Measurements from ENCODE around the gene OR52E4. TPM values are rescaled to one million over a fixed set of nuclear protein-coding genes. Genes with fewer than 3 reads are reported as not detected.

The OR52E4 gene
- total and polyA plus RNA-seq, 2 experiments from 2014 or later, result not detected

DNA sequence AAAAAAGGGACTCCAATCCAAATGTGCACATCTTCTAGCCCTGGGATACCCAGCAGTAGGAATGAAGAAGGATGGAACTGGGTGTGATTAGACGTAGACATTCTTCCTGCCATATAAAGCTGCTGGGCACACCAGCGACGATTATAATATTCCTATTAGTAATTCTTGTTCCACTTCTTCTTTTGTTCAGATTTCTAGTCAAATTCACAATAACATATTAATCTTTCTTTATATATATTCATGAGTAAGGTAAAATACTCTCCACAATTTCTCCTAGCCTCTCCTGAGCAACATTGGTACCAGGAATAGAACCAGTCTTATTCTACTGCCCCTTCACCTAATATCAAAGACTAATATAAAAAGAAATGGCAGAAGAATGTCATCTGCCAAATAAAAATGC is 22.8 kb upstream of the OR52E4 start, which contains the start of gene OR52E8 (continued):
- TF ChIP-seq, protein P1, sequence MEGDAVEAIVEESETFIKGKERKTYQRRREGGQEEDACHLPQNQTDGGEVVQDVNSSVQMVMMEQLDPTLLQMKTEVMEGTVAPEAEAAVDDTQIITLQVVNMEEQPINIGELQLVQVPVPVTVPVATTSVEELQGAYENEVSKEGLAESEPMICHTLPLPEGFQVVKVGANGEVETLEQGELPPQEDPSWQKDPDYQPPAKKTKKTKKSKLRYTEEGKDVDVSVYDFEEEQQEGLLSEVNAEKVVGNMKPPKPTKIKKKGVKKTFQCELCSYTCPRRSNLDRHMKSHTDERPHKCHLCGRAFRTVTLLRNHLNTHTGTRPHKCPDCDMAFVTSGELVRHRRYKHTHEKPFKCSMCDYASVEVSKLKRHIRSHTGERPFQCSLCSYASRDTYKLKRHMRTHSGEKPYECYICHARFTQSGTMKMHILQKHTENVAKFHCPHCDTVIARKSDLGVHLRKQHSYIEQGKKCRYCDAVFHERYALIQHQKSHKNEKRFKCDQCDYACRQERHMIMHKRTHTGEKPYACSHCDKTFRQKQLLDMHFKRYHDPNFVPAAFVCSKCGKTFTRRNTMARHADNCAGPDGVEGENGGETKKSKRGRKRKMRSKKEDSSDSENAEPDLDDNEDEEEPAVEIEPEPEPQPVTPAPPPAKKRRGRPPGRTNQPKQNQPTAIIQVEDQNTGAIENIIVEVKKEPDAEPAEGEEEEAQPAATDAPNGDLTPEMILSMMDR (conservative IDR thresholded peaks at IDR 0.05; ENCODE audit: low read depth in 2 of 2), result no peak
- no peak for TF ChIP-seq NANOG (IDR thresholded peaks at IDR 0.05; ENCODE audit: borderline replicate concordance)
- TF ChIP-seq ZNF114 (CRISPR knock-in tag; IDR thresholded peaks at IDR 0.05), result no peak
- TF ChIP-seq, protein P2, sequence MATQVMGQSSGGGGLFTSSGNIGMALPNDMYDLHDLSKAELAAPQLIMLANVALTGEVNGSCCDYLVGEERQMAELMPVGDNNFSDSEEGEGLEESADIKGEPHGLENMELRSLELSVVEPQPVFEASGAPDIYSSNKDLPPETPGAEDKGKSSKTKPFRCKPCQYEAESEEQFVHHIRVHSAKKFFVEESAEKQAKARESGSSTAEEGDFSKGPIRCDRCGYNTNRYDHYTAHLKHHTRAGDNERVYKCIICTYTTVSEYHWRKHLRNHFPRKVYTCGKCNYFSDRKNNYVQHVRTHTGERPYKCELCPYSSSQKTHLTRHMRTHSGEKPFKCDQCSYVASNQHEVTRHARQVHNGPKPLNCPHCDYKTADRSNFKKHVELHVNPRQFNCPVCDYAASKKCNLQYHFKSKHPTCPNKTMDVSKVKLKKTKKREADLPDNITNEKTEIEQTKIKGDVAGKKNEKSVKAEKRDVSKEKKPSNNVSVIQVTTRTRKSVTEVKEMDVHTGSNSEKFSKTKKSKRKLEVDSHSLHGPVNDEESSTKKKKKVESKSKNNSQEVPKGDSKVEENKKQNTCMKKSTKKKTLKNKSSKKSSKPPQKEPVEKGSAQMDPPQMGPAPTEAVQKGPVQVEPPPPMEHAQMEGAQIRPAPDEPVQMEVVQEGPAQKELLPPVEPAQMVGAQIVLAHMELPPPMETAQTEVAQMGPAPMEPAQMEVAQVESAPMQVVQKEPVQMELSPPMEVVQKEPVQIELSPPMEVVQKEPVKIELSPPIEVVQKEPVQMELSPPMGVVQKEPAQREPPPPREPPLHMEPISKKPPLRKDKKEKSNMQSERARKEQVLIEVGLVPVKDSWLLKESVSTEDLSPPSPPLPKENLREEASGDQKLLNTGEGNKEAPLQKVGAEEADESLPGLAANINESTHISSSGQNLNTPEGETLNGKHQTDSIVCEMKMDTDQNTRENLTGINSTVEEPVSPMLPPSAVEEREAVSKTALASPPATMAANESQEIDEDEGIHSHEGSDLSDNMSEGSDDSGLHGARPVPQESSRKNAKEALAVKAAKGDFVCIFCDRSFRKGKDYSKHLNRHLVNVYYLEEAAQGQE (IDR thresholded peaks at IDR 0.05; ENCODE audit: unreplicated experiment), result no peak

DNA sequence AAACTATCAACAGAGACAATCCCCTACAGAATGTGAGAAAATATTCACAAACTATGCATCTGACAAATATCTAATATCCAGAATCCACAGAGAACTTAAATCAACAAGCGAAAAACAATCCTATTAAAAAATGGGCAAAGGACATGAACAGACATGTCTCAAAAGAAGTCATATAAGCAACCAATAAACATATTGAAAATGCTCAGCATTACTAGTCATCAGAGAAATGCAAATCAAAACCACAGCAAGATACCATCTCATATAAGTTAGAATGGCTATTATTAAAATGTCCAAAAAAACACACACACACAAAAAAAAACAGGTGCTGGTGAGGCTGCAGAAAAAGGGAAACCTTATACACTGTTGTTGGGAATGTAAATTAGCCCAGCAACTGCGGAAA is 14.6 kb upstream of the OR52E4 start:
- Mint-ChIP-seq H3K36me3 (ENCODE audit: low read depth) (peaks cover 3% of the 10 kb centered on the region; the same call in 1 of the 3 replicates), H3K4me3 (no peak overlapping the region), H3K27me3 (ENCODE audit: insufficient read depth, low read depth, poor library complexity) (peaks cover 2% of the 10 kb centered on the region), H3K27ac (no peak overlapping the region), H3K9me3 (peaks cover 11% of the 10 kb centered on the region), H3K4me1 (no peaks in the 10 kb centered on the region)
- no peaks in the 10 kb centered on the region for H3F3A ChIP-seq (replicated peaks; ENCODE audit: low read depth)
- H3K27ac ChIP-seq (ENCODE audit: low read depth), result no peak overlapping the region
- no peak for DNase-seq (ENCODE audit: low spot score)
- no peaks in the 10 kb centered on the region for H3K9me2 ChIP-seq (ENCODE audit: insufficient read depth)
- H3K27me3 ChIP-seq (ENCODE audit: insufficient read depth), result no peaks in the 10 kb centered on the region
- no peaks in the 10 kb centered on the region for H3K36me3 ChIP-seq (ENCODE audit: insufficient read depth)
- no peaks in the 10 kb centered on the region for H4K20me1 ChIP-seq (replicated peaks; ENCODE audit: insufficient read depth)
- no peaks in the 10 kb centered on the region for H3K79me2 ChIP-seq (replicated peaks; ENCODE audit: insufficient read depth)
- no peak overlapping the region for H3K4me2 ChIP-seq
- H3K4me3 ChIP-seq, result no peak overlapping the region
- no peaks in the 10 kb centered on the region for H3K4me1 ChIP-seq (ENCODE audit: insufficient read depth)
- no peak overlapping the region for H2AFZ ChIP-seq
- no peak for ATAC-seq
- TF ChIP-seq EZH2phosphoT487 (IDR thresholded peaks at IDR 0.05; ENCODE audit: unreplicated experiment) (no peak), POLR2AphosphoS5 (IDR thresholded peaks at IDR 0.05; ENCODE audit: low read depth) (no peak), ZNF114 (CRISPR knock-in tag; IDR thresholded peaks at IDR 0.05) (no peak), ZNF331 (CRISPR knock-in tag; IDR thresholded peaks at IDR 0.05; ENCODE audit: low read depth) (no peak), CREB1 (CRISPR knock-in tag; IDR thresholded peaks at IDR 0.05; ENCODE audit: low read depth) (no peak)
- TF ChIP-seq, protein P1 (conservative IDR thresholded peaks at IDR 0.05; ENCODE audit: low read depth in 2 of 2), result no peak
- TF ChIP-seq, protein P3, sequence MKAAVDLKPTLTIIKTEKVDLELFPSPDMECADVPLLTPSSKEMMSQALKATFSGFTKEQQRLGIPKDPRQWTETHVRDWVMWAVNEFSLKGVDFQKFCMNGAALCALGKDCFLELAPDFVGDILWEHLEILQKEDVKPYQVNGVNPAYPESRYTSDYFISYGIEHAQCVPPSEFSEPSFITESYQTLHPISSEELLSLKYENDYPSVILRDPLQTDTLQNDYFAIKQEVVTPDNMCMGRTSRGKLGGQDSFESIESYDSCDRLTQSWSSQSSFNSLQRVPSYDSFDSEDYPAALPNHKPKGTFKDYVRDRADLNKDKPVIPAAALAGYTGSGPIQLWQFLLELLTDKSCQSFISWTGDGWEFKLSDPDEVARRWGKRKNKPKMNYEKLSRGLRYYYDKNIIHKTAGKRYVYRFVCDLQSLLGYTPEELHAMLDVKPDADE (IDR thresholded peaks at IDR 0.05), result no peak
- TF ChIP-seq, protein P2 (IDR thresholded peaks at IDR 0.05; ENCODE audit: unreplicated experiment), result no peak
